ENCODE data around the gene TCF12.
"Not testable (repeated sequence)": the region's sequence is repeated elsewhere in the genome, so short reads cannot be mapped to it uniquely, and the experiment has no call there.

TCF12 gene

DNA sequence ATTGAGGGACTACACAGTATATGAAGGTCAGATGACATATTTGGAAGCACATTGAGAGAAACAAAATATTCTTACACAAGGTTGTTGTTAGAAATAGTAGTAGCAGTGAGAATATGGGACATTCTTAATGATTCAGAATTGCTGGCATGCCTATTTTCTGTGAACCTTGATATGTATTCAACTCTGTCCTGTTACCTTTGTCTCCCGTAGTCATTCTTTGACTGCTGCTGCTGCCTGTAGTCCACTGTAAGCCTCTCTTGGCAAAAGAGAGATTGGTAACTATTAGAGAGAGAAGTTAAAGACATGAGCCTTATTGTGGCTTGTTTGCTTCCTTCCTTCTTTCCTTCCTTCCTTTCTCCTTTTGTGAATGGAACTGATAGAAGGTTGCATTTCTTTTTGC lies 64.5 kb downstream of the TCF12 start:
- DNase-seq = no peak

- no peak for DNase-seq
Observed at GRCh38 chr15:56984681-56985481, 66.4 kb downstream of the TCF12 start.

DNA sequence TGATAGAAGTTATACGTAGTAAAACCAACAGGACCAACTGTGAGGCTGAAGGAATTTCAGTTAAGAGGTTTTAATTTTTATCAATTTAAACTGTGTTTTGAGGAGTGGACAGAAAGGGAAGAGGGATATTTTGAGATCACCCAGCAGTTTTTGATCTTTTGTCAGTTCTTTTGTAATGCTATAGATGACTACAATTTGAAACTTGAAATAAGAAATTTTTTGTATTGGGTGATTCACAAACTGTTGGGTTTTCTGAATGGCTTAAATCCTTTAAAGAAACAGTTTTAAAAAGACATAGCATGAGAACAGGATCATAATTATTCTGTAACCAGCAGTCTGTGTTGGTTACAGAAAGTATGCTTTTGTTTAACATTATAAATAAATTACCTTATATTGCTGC lies 67.4 kb downstream of the TCF12 start:
- DNase-seq = no peak

DNA sequence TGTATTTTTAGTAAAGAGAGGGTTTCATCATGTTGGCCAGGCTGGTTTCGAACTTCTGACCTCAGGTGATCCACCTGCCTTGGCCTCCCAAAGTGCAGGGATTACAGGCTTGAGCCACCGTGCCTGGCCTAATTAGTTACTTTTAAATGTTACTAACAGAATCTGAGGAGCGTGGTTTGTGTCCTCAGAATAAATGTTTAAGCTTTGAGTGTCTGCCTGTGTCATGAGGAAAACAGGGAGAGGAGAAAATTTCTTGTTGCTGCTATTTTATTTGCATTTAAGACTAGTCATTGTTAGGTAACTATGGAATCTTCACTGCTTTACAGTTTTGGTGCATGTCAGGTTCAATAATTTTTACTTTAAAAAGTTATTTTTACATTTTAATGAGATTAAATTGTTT lies 68.8 kb downstream of the TCF12 start:
- DNase-seq = no peak

DNA sequence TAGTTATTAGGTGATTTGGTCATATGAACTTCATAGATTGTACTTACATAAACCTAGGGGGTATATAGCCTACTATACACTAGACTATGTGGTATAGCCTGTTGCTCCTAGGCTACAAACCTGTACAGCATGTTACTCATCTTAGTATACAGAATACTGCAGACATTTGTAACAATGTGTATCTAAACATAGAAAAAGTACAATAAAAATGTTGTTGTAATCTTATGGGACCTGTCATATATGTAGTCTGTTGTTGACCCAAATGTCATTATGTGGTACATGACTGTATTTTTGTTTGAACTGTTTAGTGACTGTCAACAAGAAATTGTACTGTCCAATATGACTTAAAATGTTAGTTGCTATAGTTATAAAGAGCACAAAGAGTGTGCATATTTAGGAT lies 69.8 kb downstream of the TCF12 start:
- DNase-seq = no peak

- DNase-seq = no peak
Observed at GRCh38 chr15:56989411-56989924, 71.0 kb downstream of the TCF12 start.

DNA sequence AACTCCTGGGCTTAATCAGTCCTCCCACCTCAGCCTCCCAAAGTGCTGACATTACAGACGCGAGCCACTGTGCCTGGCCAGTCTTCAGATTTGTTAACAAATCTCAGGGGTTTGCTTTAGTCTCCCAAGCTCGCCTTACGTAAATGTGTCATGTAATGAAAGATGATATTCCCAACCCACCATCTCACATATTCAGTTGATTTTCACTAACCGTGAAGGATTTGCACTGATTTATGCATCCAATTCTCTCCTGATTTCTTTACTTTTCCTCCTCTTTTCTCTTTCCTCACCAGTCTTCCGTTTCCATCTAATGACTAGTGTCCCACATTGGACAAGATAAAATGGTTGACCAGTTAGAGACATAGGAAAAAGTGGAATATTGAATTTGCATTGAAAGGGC lies 72.6 kb downstream of the TCF12 start:
- no peak for DNase-seq

DNA sequence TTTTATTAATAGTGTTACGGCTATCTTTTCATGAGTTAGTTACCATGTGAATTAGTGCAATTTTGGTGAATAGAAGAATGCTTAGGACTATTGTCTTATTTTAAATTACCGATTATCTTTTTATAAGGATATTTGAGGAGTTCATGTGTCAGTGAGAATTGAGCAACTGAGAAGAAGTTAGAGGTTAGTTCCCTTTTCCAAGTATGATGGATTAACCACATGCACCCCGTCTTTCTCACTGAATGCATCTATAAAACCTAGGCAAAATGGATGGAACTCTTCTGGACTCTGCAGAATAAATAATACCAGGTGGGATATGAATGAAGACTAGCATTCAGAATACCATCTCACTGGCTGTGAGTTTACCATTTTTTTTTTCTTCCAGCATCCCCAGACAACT lies 74.3 kb downstream of the TCF12 start:
- no peak for DNase-seq

GRCh38 chr15:56994280-56994679 lies 75.8 kb downstream of the TCF12 start:
- DNase-seq = no peak

GRCh38 chr15:56996093-56996492 lies 77.6 kb downstream of the TCF12 start:
- no peak for DNase-seq

- DNase-seq = no peak
Observed at GRCh38 chr15:56996746-56997470, 78.5 kb downstream of the TCF12 start.

DNA sequence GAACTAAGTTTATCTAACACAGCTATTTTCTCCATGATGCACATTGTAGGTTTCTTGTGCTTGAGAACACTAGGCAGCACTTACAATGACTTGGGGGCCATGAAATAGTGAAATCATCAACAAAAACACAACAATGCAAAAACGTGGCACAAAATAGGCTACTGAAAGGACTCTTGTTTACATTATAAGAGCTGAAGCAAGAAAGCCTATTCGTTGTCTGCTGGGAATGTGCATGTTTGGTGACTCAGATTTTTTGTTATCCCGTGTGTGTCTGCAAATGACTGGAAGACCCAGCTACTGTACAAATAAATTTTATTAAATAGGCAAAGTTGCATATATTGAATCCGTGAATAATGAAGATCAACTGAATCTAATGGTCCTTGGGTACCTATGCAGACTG lies 85.0 kb downstream of the TCF12 start:
- no peak for DNase-seq

- DNase-seq = no peak
Observed at GRCh38 chr15:57005244-57005643, 86.8 kb downstream of the TCF12 start.

DNA sequence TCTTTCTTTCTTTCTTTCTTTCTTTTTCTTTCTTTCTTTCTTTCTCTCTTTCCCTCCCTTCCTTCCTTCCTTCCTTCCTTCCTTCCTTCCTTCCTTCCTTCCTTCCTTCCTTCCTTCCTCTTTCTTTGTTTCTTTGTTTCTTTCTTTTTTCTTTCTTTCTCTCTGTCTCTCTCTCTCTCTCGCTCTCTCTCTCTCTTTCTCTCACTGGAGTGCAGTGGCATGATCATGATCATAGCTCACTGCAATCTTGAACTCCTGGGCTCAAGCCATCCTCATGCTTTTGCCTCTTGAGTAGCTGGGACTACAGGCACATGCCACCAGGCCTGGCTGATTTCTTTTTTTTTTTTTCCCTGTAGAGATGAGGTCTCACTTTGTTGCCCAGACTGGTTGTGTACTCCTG lies 89.4 kb downstream of the TCF12 start:
- not testable (repeated sequence) for DNase-seq

GRCh38 chr15:57010724-57011123 lies 92.3 kb downstream of the TCF12 start:
- no peak for DNase-seq

- DNase-seq = no peak
Observed at GRCh38 chr15:57012556-57012955, 94.1 kb downstream of the TCF12 start.

GRCh38 chr15:57014896-57015295 lies 96.5 kb downstream of the TCF12 start:
- DNase-seq = not testable (repeated sequence)

- no peak for DNase-seq
Observed at GRCh38 chr15:57015360-57015759, 96.9 kb downstream of the TCF12 start.

DNA sequence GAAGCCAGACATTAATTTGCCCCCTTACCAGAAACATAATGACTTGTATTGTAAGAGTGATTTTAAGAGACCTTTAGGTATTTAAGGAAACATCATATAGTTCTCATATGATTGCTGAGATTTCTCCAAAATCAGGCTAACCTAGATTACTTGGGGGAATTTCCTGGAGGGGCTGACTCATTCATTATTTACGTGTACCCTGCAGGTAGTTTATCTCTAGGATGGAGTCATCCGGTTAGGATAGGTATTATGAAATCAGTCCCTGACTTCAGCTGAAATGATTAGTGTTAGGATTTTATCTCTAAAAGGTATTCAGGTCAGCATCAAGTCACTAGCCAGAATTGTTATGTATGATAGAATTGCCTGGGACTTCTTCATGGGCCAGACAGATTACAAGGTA lies 97.5 kb downstream of the TCF12 start:
- no peak for DNase-seq

DNA sequence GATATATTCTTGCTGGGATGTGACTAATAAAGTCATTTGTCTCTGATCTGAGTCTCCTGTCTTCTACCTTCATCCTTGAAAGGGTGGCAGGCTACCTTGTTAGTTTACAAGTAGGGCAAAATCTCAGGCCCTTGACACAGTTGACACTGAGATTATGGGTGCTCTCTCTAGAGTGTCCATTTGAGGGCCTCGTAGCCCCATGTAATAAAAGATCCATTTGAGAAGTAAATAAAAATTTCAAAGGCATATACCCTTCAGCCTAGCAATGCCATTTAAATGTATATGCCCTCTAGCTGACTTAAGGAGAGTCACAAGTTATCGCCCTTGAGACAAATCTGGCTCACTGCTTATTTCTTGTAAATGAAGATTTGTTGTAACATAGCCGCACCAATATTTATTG lies 98.6 kb downstream of the TCF12 start:
- no peak for DNase-seq

- no peak for DNase-seq
Observed at GRCh38 chr15:57018151-57018550, 99.7 kb downstream of the TCF12 start.

GRCh38 chr15:57019496-57020160 lies 101.2 kb downstream of the TCF12 start:
- DNase-seq = no peak

- no peak for DNase-seq
Observed at GRCh38 chr15:57025264-57025926, 107.0 kb downstream of the TCF12 start.
